ENCODE results near the gene CCDC3.
A peak's percentile ranks its signal among the peaks of the same experiment; 100 is the strongest.
"Not testable (repeated sequence)": the region's sequence is repeated elsewhere in the genome, so short reads cannot be mapped to it uniquely, and the experiment has no call there.

CCDC3 gene

DNA sequence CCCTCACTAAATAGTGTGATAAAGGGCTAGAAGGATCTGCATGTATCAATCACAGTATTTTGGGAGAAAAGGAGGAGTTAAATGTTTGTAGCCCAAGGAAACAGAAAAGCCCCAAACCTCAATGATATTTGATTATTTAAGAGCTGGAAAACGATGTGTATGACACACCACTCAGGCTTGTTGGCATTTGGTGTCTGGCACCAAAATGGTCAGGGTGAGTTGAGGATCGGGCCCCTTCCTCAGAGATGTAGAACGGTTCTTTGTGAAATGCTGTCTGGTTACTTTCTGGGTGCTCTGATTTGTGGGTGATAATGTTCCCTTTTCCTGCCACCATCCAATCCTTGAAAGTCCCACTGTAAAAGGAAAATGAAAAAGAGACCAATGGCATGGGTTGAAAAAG is 113.7 kb downstream of the CCDC3 start:
- no peak for DNase-seq (ENCODE audit: low spot score)

DNA sequence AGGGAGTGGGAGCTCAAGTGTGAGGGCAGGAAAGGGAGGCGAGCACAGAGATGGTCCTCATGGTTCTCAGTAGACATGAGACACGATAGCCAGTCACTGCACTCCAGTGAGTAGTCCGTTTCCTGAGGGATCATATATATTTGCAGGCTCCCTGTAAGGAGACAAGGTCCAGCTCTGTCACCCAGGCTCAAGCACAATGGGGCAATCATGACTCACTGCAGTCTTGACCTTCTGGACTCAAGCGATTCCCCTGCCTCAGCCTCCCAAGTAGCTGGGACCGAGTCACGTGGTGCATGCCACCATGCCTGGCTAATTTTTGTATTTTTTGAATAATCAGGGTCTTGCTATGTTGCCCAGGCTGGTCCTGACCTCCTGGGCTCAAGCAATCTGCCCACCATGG is 116.7 kb downstream of the CCDC3 start:
- DNase-seq (ENCODE audit: low spot score) = no peak

DNA sequence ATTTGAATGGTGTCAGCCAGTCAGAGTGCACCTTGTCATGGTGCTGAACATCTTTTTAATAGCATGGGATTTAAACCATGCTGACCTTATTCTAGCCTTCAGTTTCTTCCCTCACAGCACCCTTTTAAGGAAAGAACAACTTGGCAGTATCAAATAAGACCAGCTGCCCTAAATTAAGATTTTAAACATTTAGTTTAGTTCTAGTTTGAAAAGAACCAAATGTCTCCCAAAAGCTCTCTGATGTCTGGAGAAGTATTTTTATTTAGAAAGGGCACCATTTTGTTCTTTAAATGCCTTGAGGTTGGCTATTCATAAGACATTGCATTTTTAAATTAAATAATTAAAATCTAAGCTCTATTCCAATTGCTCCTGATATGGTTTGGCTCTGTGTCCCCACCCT is 121.1 kb downstream of the CCDC3 start:
- no peak for DNase-seq (ENCODE audit: low spot score)

DNA sequence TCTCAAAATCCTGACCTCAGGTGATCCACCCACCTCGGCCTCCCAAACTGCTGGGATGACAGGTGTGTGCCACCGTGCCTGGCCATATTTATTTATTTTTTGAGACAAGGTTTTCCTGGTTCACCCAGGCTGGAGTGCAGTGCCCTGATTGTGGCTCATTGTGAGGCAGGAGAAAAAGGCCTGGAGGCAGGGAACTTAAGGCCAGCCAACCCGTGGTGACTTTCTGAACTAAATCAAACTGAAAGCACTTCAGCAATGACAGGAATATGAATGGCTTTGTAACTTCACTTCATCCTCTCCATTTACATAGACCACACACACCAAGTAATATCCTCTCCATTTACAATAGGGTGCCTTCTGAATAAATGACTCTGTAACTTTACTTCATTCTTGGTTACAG is 124.4 kb downstream of the CCDC3 start:
- DNase-seq (ENCODE audit: low spot score) = no peak

DNA sequence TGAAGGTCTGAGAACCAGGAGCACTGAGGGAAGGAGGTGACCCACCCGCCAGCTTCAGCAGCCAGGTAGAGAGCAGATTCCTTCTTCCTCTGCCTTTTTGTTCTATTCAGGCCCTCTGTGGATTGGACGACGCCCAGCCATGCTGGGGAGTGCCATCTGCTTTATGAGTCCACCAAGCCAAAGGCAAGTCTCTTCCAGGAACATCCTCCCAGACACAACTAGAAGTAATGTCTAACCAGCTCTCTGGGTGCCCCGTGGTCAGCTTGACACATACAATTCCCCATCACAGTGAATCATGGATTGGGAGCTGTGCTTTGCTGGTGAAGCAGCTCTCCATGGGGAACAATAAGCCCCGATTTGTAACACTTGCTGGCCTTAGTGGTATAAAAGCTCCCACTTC is 125.2 kb downstream of the CCDC3 start:
- DNase-seq (ENCODE audit: low spot score) = no peak

DNA sequence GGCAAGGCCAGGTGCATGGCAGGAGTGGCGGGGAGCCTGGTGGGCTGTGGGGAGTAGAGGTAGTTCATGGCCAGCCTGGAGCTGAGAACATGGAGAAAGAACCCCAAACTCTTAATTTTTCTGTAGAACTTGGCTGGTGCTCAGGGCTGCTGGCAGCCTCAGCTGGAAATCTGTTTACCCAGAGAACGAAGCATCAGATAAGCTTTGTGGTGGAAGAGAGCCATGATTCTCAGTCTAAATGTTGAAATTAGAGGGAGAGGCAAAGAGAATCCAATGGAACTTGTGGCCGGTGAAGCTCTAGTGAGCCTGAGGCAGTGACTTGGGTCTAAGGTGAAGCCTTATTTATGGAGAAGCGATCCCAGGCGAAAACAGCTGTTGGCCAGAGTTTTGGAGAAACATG is 126.4 kb downstream of the CCDC3 start:
- no peak for DNase-seq (ENCODE audit: low spot score)

DNA sequence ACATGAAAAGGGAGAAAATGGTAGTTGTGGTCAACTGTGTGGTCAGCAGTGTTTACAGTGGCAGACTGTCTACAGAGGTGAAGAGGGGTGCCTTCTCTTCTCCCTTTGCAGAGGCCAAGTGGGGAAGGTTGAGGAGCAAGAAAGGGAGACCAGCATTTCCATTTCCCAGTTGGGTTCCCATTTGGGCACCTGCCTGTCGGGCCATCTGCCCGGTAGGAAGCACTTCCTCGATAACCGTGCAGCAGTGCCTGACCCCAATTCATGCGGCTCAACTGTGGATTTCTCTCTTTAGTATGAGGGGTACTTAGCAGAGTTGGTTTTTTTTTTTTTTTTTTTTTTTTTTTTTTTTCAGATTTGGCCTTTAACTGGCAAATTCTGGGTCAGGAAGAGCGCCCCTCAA is 127.0 kb downstream of the CCDC3 start:
- no peak for DNase-seq (ENCODE audit: low spot score)

DNA sequence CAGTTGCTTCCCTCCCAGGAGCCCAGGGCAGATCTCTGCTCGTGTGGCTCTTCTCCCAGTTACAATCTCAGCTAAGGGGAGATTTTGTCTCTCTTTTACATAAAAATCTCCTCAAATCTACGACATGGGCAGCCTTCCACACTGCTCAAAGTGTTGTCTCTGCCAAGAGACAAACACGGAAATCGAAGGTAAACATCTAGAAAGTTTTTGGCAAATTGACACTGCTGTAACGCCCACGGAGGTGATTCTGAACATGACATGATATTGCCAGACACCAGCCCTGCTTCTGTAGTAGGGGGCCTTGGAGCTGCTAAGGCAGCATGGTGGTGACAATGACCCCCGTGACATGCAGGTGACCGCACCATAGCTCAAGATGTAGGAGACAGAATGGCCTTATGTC is 128.3 kb downstream of the CCDC3 start:
- no peak for DNase-seq (ENCODE audit: low spot score)

DNA sequence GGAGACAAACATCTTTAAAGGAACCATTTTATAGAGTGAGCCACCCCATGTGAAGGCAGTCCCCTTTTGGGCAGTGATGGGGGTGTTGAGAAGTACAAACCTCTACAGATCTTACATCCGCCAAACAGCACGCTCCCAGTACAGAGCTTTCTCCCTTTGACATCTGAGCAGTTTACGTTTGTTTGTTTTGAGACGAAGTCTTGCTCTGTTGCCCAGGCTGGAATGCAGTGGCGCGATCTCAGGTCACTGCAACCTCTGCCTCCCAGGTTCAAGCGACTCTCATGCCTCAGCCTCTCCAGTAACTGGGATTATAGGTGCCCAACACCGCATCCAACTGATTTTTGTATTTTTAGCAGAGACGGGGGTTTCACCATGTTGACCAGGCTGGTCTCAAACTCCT is 128.9 kb downstream of the CCDC3 start:
- DNase-seq (ENCODE audit: low spot score) = no peak

DNA sequence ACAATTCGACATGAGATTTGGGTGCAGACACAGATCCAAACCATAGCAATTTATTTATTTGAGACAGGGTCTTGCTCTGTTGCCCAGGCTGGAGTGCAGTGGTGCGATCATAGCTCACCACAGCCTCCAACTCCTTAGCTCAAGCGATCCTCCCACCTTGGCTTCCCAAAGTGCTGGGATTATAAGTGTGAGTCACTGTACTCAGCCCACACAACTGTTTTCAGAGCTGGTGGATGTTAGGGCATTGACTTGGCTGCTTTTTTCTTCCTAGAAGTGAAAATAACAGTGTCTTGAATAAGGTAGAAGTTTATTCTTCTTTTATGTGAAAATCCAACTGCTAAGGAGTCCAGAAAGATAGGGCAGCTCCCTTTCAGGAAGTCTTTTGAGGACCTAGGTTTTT is 132.1 kb downstream of the CCDC3 start:
- no peak for DNase-seq (ENCODE audit: low spot score)

DNA sequence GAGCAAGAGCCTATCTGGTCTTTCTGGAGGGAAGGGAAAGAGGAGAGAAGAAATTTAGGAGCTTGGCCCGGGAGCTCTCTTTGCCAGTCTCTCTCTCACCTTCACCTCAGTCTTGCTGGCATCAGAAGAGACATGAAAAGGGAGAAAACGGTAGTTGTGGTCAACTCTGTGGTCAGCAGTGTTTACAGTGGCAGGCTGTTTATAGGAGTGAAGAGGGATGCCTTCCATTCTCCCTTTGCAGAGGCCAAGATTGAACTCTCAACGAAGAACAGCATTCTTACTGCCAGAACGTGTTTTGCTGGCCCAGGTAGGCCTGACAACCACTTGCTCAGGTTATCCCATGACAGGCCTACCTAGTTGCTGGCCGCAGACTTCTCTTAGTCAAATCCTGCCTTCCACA is 133.3 kb downstream of the CCDC3 start:
- no peak for DNase-seq (ENCODE audit: low spot score)

DNA sequence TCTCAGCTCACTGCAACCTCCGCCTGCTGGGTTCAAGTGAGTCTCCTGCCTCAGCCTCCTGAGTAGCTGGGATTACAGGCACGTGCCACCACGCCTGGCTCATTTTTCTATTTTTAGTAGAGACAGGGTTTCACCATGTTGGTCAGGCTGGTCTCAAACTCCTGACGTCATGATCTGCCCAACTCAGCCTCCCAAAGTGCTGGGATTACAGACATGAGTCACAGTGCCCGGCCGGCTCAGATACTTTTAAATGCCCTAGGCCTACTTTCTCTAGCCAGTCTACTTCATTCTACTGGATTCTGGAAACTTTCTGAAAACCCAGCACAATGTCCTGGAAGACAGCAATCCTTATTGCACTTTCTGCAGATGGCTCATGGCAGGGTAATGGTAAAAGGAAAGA is 136.0 kb downstream of the CCDC3 start:
- DNase-seq (ENCODE audit: low spot score) = not testable (repeated sequence)

DNA sequence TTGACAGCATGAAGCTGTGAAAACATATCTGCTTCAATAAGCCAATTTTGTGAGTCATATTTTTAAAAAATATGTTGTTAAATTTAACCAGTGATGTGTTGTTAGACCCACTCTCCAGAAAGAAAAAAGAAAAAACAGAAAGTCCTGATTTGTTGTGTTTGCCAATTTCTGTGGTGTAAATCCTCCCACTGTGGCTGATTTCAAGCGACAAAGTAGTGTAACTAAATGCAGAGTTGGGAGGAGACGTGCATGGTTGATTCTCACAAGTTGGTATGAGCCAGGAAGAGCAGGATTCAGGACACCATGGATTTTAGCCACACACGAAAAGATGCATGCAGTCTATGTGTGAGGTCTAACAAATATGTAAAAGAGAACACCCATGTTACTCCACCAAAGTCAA is 139.1 kb downstream of the CCDC3 start:
- DNase-seq (ENCODE audit: low spot score) = no peak

DNA sequence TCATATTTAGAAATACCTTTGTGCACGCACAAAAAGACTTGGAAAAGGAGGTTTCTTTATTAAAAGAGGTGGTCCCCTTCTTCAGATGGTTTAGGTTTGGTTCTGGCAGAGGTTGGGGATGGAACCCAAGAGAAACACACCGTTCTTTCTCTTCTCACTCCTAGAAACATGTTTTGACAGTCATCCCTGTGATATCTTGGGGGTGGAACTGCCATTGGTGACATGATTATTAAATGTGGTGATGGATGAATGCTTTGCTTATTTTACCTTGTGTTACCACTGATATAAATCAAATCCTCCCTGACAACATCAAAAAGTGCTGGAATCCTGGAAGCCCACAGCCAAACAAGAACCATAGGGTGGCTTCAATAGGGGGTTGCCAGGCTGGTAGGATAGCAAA is 146.5 kb downstream of the CCDC3 start:
- no peak for DNase-seq (ENCODE audit: low spot score)

DNA sequence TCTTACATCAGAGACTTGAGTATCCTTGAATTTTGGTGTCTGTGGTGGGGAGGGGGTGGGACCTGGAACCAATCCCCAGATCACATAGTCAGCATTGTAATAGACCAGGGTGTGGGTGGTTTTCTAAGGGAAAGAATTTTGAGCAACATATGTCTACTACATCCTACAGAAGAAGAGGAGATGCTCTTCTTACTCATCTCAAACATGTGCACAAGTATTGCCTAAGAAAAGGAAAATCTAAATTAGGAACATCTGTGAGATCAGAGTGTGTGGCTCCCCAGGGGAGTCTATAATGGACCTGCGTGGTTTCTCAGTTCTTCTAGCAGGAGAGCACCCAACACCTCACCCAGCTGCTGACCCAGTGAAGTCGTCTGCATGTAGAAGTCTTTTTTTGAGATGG is 148.8 kb downstream of the CCDC3 start:
- DNase-seq (ENCODE audit: low spot score) = no peak

DNA sequence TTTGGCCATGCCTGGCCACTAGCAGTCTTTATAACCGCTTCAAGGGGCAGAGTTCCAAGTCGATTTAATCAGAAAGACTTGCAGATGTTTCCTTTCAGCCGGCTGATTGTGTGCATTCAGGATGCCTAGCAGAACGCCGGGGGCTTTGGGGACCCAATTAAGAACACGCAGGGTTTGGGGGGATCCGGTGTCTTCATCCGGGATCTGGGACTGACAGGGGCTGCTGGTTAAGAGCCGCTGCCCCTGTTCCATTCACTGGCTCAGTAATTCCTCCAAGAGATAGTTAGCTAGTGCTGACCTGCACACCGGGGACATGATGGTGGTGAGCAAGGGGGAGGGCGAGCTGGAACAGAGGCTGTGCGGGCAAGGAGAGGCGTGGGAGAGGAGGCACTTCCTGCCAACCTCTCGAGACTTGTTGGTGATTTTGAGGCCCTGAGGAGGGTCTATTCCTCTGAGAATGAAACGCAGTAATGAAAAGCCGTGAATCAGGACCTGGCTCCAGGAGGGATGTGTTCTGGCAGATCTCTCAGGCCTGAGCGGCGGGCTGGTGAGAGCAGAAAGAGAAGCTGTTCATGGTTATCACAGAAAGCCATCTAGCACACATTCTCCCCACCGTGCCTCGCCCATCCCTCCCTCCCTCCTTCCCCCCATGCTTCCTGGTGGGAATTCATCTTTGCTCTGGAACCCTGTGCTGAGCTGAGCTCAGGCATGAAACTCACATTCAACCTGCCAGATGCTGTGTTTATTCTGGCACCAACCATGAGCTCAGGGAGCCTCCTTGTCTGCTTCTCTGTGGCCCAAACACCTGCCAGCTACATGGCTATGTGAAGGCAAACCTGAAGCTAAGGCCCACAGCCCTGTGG is 152.0 kb downstream of the CCDC3 start:
- DNase-seq (ENCODE audit: low spot score) = no peak

DNA sequence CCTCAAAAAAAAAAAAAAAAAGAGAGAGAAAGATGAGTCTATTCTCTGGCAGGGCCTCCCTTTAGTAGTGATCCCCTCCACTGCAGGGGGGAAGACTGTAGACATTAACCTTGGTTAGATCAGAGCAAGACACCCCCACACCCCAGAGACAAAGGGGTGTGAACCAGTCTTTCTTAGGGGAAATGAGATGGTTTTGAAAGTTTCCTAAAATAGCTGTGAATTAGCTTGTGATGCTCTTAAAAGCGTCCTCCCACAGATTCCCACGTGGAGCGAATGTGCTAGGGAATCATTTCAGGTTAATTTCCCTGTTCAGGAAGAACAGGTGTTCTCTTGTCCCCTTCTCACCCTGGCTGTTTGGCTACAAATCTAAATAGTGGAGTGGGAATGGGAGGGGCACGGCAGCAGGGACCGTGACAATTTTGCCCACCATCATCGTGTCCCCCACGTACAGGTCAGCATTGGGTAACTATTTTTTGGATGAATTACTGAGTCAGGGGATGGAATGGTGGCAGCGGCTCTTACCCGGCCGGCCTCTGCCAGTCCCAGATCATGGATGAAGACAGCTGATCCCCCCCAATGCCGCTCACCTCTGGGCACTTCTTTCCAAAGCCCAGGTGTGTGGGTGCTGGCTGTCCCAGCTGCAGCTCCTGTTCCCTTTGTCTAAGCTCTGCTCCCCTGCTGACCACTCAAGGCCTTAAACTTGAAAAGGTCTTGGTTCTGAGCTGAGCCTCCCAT is 152.9 kb downstream of the CCDC3 start:
- DNase-seq (ENCODE audit: low spot score) = no peak

DNA sequence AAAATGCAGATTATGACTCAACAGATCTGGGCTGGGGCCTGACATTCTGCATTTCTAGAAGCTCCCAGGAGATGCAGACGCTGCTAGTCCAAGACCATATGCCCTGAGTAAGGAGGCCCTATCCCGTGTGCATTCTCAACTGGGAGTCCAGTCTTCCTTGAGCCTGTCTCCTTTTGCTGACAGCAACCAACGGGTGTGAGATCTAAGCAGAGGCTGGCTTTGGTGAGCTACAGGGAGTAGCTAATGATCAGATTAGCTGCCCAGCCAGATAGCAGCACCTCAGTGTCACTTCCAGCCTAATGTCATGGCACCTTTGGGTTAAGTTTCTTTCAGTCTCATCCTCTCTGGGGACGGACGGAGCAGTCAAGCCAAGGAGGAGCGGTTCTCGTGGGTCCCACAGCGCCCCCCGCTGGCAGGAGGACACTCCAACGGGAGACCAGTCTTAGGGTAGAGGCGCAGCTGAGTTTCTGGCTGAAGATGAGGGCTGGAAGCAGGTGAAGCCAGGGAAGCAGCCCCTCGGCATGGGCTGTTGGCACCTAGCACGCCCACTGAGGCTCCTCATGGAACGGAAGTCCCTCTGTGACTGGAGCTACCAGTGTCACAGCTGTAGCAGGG is 154.0 kb downstream of the CCDC3 start:
- DNase-seq (ENCODE audit: low spot score) = peak; percentile 45

DNA sequence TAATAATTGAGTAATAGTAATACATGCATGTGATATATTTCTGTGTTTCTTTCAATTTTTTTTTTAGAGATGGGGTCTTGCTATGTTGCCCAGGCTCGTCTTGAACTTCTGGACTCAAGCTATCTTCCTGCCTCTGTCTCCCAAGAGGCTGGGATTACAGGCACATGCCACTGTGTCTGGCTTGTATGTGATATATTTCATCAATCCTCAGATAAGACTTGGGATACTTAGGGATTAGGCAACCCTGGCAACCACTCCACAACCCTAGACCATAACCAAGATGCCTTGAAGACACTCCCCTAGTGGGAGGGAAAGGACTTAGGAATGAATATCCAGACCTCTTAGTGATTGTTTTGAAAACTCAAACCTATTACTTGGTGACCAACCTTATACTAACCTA is 154.8 kb downstream of the CCDC3 start:
- no peak for DNase-seq (ENCODE audit: low spot score)

All from HuH-7 (cell line).